Neural progenitor cell (in vitro differentiated cells): Measurements from ENCODE around the gene NAPB.

Source experiments
- EZH2 ChIP-seq: fragments of 200-600 bp; sonication (generic); IDR thresholded peaks from 2 replicates; pipeline ENCODE4 v1.6.1; 2017; ENCODE audit warnings: antibody characterized with exemption, mild to moderate bottlenecking, moderate library complexity
- EZH2phosphoT487 ChIP-seq: fragments of 200-600 bp; sonication (generic); IDR thresholded peaks from 2 replicates; pipeline ENCODE4 v1.6.1; 2017; ENCODE audit warnings: antibody characterized with exemption
- TF ChIP-seq, protein P1 (sequence below): fragments of 200-600 bp; sonication (generic); IDR thresholded peaks from 2 replicates; pipeline ENCODE4 v1.5.1; 2017; ENCODE audit warnings: antibody characterized with exemption, mild to moderate bottlenecking

DNA sequence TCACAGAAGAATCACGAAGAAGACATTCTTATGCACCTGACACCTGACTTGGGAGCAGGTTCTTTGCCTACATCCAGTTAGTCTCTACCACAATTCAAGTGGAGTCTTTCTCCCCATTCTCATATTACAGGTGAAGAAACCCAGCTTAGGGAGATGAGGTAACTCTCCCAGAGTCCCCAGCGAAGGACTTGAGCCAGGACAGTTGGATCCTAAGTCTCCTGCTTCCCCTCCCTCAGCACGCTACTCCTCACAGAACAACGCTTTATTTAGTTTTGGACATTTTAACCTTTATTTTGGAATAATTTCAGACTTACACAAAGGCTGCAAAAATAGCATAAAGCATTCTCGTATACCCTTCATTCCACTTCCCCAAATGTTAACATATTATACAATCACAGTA is 17.4 kb upstream of the NAPB start:
- TF ChIP-seq, protein P1, sequence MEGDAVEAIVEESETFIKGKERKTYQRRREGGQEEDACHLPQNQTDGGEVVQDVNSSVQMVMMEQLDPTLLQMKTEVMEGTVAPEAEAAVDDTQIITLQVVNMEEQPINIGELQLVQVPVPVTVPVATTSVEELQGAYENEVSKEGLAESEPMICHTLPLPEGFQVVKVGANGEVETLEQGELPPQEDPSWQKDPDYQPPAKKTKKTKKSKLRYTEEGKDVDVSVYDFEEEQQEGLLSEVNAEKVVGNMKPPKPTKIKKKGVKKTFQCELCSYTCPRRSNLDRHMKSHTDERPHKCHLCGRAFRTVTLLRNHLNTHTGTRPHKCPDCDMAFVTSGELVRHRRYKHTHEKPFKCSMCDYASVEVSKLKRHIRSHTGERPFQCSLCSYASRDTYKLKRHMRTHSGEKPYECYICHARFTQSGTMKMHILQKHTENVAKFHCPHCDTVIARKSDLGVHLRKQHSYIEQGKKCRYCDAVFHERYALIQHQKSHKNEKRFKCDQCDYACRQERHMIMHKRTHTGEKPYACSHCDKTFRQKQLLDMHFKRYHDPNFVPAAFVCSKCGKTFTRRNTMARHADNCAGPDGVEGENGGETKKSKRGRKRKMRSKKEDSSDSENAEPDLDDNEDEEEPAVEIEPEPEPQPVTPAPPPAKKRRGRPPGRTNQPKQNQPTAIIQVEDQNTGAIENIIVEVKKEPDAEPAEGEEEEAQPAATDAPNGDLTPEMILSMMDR: no peak
- no peak for TF ChIP-seq EZH2phosphoT487
- no peak for TF ChIP-seq EZH2
